Right lobe of liver (tissue), 6 donors: ENCODE data around the gene RNF138. TPM values are rescaled to one million over a fixed set of nuclear protein-coding genes. Genes with fewer than 3 reads are reported as not detected.

Experiments
- ATAC-seq, 4 donors: fragments of 200-7000 bp; cut with Tn5 transposase; one replicate each; pipeline ENCODE4 v1.9.1; 2020; ENCODE audit warnings: mild to moderate bottlenecking in 4 of 4, moderate library complexity in 4 of 4
- DNase-seq, 3 donors: peaks; one replicate each; pipeline ENCODE4 v3.0.0-alpha.2; 2020
- H3K27ac ChIP-seq, 3 donors: fragments of 200-600 bp; one replicate each; pipeline ENCODE4 v1.8.0; 2022
- H3K27me3 ChIP-seq, 2 donors: fragments of 200-600 bp; one replicate each; pipeline ENCODE4 v1.8.0; 2022
- H3K36me3 ChIP-seq, 4 donors: fragments of 200-600 bp; sonication (generic) in 1 of 4; one replicate each; pipeline versions ENCODE4 v1.5.1 to v1.8.0; 2017 to 2022; ENCODE audit warnings: control low read depth in 1 of 4
- H3K4me1 ChIP-seq, 4 donors: fragments of 200-600 bp; sonication (generic) in 1 of 4; one replicate each; pipeline versions ENCODE4 v1.5.1 to v1.8.0; 2017 to 2022; ENCODE audit warnings: control low read depth in 1 of 4
- H3K4me3 ChIP-seq, 3 donors: fragments of 200-600 bp; one replicate each; pipeline ENCODE4 v1.8.0; 2022
- H3K9me3 ChIP-seq, 4 donors: fragments of 200-600 bp; sonication (generic) in 1 of 4; one replicate each; pipeline versions ENCODE4 v1.5.1 to v1.8.0; 2017 to 2022; ENCODE audit warnings: control low read depth in 1 of 4
- POLR2A ChIP-seq: fragments of 450-650 bp; IDR thresholded peaks from one replicate; pipeline ENCODE4 v1.6.1; 2017; ENCODE audit warnings: antibody characterized with exemption, mild to moderate bottlenecking
- WGBS: methylation state at CpG from one replicate; pipeline ENCODE4 v1.1.6; 2018; ENCODE audit warnings: low coverage, low lambda C conversion rate; ENCODE audit not compliant: insufficient coverage; ENCODE audit errors: missing lambda C conversion rate; 5-methylcytosine and 5-hydroxymethylcytosine counted together
- intact Hi-C, 2 donors: fragments of 100-400 bp; cut with DNase I; formaldehyde crosslinking; loops; one replicate each; pipeline versions ENCODE4 v1.11.2 to v1.14.1; 2022
- small RNA-seq, 2 experiments: library from RNA; depleted of rRNA; stranded (forward); fragments of <200 nt; gene quantifications; one replicate each; pipeline ENCODE3, GENCODE V24; 2016
- total RNA-seq, 6 experiments: library from RNA; depleted of rRNA in 2 of 6; stranded (reverse); fragments of >200 nt in 2 of 6; fragmentation: NEBNext Ultra II Directional in 3 of 6; extraction: Animal tissue kit (Norgen Biotek cat#: 25700) in 3 of 6; gene quantifications; one replicate each; pipeline versions ENCODE4 v1.1.0 to v1.2.4, GENCODE V29; 2016 to 2023
- TF ChIP-seq, protein P1 (sequence below), 4 donors: fragments of 200-600 bp in 3 of 4; fragments of 450-650 bp in 1 of 4; IDR thresholded peaks; one replicate each; pipeline versions ENCODE4 v1.5.1 to v1.8.0; 2016 to 2022; ENCODE audit warnings: antibody characterized with exemption in 4 of 4, mild to moderate bottlenecking in 2 of 4
- donor health status: DM: no; HTN: yes; CAD: no.
- donor health status: DM: no; HTN: no; CAD: no.
- donor health status: DM: no; HTN: no; CAD: no.
- donor health status: DM: no; HTN: yes; CAD: no.
- donor health status: DM: no; HTN: yes; CAD: no.

Gene RNF138
- total RNA-seq, 6 experiments from 2014 or later, result 9.3 to 17.5 (median 12.7) TPM

DNA sequence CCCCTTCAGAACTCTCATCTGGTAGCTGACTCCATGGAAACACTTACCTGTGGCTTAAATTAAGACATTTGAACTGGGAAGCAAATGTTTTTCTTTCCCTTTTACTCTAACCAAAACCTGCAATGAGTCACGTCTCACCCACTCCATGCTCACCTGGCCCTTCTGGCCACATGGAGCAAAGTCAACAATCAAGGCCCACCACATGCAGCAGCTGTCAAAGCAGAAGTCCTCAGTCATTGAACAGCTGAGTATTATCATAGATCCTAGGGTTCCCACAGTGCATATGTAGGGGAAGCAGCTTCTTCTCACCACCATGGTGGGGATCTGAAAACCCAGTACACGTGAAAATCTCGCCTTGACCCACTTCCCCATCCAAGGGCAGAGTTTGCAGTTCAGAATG is 85.9 kb downstream of the RNF138 start:
- WGBS, result 76% methylated on average over 3 of the region's 3 CpGs
- Histone ChIP-seq H3K27ac (no peak overlapping the region), H3K4me1 (no peaks in the 10 kb centered on the region), H3K36me3 (no peaks in the 10 kb centered on the region), H3K4me3 (no peak overlapping the region), H3K9me3 (no peaks in the 10 kb centered on the region), H3K27me3 (no peaks in the 10 kb centered on the region)
- intact Hi-C loops, result no loop called here
- ATAC-seq, result no peak
- TF ChIP-seq POLR2A, result no peak
- TF ChIP-seq, protein P1, sequence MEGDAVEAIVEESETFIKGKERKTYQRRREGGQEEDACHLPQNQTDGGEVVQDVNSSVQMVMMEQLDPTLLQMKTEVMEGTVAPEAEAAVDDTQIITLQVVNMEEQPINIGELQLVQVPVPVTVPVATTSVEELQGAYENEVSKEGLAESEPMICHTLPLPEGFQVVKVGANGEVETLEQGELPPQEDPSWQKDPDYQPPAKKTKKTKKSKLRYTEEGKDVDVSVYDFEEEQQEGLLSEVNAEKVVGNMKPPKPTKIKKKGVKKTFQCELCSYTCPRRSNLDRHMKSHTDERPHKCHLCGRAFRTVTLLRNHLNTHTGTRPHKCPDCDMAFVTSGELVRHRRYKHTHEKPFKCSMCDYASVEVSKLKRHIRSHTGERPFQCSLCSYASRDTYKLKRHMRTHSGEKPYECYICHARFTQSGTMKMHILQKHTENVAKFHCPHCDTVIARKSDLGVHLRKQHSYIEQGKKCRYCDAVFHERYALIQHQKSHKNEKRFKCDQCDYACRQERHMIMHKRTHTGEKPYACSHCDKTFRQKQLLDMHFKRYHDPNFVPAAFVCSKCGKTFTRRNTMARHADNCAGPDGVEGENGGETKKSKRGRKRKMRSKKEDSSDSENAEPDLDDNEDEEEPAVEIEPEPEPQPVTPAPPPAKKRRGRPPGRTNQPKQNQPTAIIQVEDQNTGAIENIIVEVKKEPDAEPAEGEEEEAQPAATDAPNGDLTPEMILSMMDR (IDR thresholded peaks at IDR 0.05), result no peak
- DNase-seq, result no peak

Small RNA genes within 50 kb of the gene (small RNA-seq; reads per million reads assigned to genes)
- 1.8 to 2.0 reads per million in 2 experiments for gene RNA5SP453

Other genes starting within 250 kb of the RNF138 start
- gene TRAPPC8, start 148.7 kb upstream of the RNF138 start, total RNA-seq, result 10 to 100 TPM; 25.7 to 37.3 (median 29.5) TPM
- 10 to 100 TPM in 1 of 6 experiments, 1 to 10 TPM in 5; 2.9 to 14.1 (median 5.8) TPM for gene RNF125, start 73.0 kb upstream of the RNF138 start, total RNA-seq
- gene MEP1B, start 98.2 kb downstream of the RNF138 start, total RNA-seq, result 1 to 10 TPM in 1 of 6 experiments, under 1 TPM in 3, not detected in 2; 0.56 to 1.7 (median 0.66) TPM